Ovary (tissue), 9 donors: ENCODE results near the gene TIMM13. TPM values are rescaled to one million over a fixed set of nuclear protein-coding genes. Genes with fewer than 3 reads are reported as not detected.

Source experiments
- DNase-seq, 5 donors: peaks; one replicate each; pipeline ENCODE4 v3.0.0-alpha.2; 2019 to 2020
- H3K27ac ChIP-seq, 2 donors: fragments of 200-600 bp; one replicate each; pipeline versions ENCODE4 v1.5.1 to v1.8.0; 2019 to 2022
- H3K27me3 ChIP-seq: fragments of 200-600 bp; one replicate; pipeline ENCODE4 v1.8.0; 2022
- H3K36me3 ChIP-seq: fragments of 200-600 bp; sonication (generic); one replicate; pipeline ENCODE4 v1.5.1; 2019
- H3K4me1 ChIP-seq: one replicate; pipeline ENCODE4 v1.8.1; 2013; ENCODE audit warnings: mild to moderate bottlenecking, moderate library complexity; ENCODE audit not compliant: insufficient read depth
- H3K4me3 ChIP-seq: fragments of 200-600 bp; sonication (generic); one replicate; pipeline ENCODE4 v1.5.1; 2017
- H3K9me3 ChIP-seq, 2 donors: fragments of 200-600 bp in 1 of 2; sonication (generic) in 1 of 2; one replicate each; pipeline versions ENCODE4 v1.5.1 to v1.8.1; 2013 to 2019; ENCODE audit warnings: mild to moderate bottlenecking in 1 of 2, moderate library complexity in 1 of 2
- CTCF ChIP-seq, 3 donors: fragments of 450-650 bp in 2 of 3; fragments of 200-600 bp in 1 of 3; IDR thresholded peaks; one replicate each; pipeline versions ENCODE4 v1.5.1 to v1.8.0; 2016 to 2022; ENCODE audit warnings: antibody characterized with exemption in 3 of 3, mild to moderate bottlenecking in 1 of 3
- EP300 ChIP-seq: sonication (generic); formaldehyde crosslinking; IDR thresholded peaks from one replicate; pipeline ENCODE4 v1.6.1; 2017; ENCODE audit warnings: antibody characterized with exemption
- POLR2A ChIP-seq: fragments of 450-650 bp; IDR thresholded peaks from one replicate; pipeline ENCODE4 v1.6.1; 2017; ENCODE audit warnings: antibody characterized with exemption, mild to moderate bottlenecking, moderate library complexity
- WGBS, 3 donors: extraction: QIAGEN DNeasy Blood & Tissue Kit in 1 of 3; methylation state at CpG; one replicate each; pipeline versions ENCODE4 v1.1.5 to v1.1.7; 2013 to 2017; 5-methylcytosine and 5-hydroxymethylcytosine counted together
- intact Hi-C, 4 donors: fragments of 100-400 bp; cut with DNase I; formaldehyde crosslinking; loops; one replicate each; pipeline versions ENCODE4 v1.11.0 to v1.15.1; 2022 to 2023
- polyA plus RNA-seq, 2 donors: library from polyadenylated mRNA; stranded (reverse); fragments of 200-250 nt in 1 of 2; fragments of 350-450 nt in 1 of 2; fragmentation: Illumina TruSeq in 1 of 2; extraction: RNeasy Lipid Tissue Mini Kit (QIAGEN cat#74804) in 1 of 2; gene quantifications; one replicate each; pipeline ENCODE4 v1.2.3, GENCODE V29; 2013 to 2014
- total RNA-seq, 7 donors: library from RNA; depleted of rRNA in 2 of 7; stranded (reverse); fragments of >200 nt in 2 of 7; fragmentation: NEBNext Ultra II Directional in 3 of 7; extraction: Animal tissue kit (Norgen Biotek cat#: 25700) in 3 of 7; gene quantifications; one replicate each; pipeline versions ENCODE4 v1.1.0 to v1.2.4, GENCODE V29; 2016 to 2023
- donor health status: DM: no; HTN: no; CAD: no; lungs with moderate emphysema.
- donor health status: DM: no; HTN: no; CAD: no.
- donor health status: Bipolar disorder and iron deficiency.
- donor health status: DM: yes; HTN: yes; CAD: no.
- donor health status: DM: no; HTN: no; CAD: no.
- donor health status: DM: yes; HTN: yes; CAD: no.

Gene TIMM13
- total and polyA plus RNA-seq, 9 donors, result 2.7 to 72.3 (median 49.7) TPM

DNA sequence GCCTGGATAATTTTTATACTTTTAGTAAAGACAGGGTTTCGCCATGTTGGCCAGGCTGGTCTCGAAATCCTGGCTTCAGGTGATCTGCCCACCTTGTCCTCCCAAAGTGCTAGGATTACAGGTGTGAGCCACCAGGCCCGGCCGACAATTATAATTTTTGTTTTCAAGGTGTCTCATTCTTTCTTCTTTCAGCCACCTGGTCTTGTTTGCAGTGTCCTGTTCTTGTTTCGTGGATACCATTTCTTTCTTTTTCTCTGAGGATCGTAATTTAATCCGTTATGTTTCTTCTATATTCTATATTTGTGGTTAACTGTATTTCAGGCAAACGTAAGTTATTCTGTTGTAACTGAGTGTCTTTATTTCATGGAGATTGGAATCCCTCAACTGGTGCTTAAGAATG is 15.7 kb downstream of the TIMM13 start:
- no peaks in the 10 kb centered on the region for H3K4me1 ChIP-seq
- no peaks in the 10 kb centered on the region for H3K36me3 ChIP-seq
- TF ChIP-seq CTCF (IDR thresholded peaks at IDR 0.05) (no peak), POLR2A (no peak), EP300 (no peak)
- WGBS, 3 donors, result 83 to 93% (median 86%) methylated on average over 8 of the region's 8 CpGs
- DNase-seq, result no peak
- H3K4me3 ChIP-seq, result no peak overlapping the region
- no peaks in the 10 kb centered on the region for H3K9me3 ChIP-seq
- intact Hi-C loops, result no loop called here
- H3K27ac ChIP-seq, result no peak overlapping the region
- H3K27me3 ChIP-seq, result no peaks in the 10 kb centered on the region

GRCh38 chr19:2410023-2410422 is 17.4 kb downstream of the TIMM13 start:
- TF ChIP-seq CTCF (IDR thresholded peaks at IDR 0.05) (no peak), POLR2A (no peak), EP300 (no peak)
- no peaks in the 10 kb centered on the region for H3K4me1 ChIP-seq
- H3K36me3 ChIP-seq, result no peaks in the 10 kb centered on the region
- no peak for DNase-seq
- WGBS, 3 donors, result 88 to 90% (median 89%) methylated on average over 7 of the region's 7 CpGs
- intact Hi-C loops, result no loop called here
- no peaks in the 10 kb centered on the region for H3K9me3 ChIP-seq
- no peaks in the 10 kb centered on the region for H3K27me3 ChIP-seq
- H3K4me3 ChIP-seq, result no peak overlapping the region
- H3K27ac ChIP-seq, result no peak overlapping the region

- DNase-seq, result no peak
- Histone ChIP-seq H3K4me3 (no peak overlapping the region), H3K9me3 (no peaks in the 10 kb centered on the region), H3K4me1 (no peaks in the 10 kb centered on the region), H3K27ac (no peak overlapping the region), H3K27me3 (no peaks in the 10 kb centered on the region), H3K36me3 (no peaks in the 10 kb centered on the region)
- WGBS, 3 donors, result 77 to 95% (median 83%) methylated on average over 7 of the region's 7 CpGs
- TF ChIP-seq EP300, result no peak
- TF ChIP-seq POLR2A, result no peak
- intact Hi-C loops, result no loop called here
These were observed 18.0 kb downstream of the TIMM13 start for GRCh38 chr19:2409352-2409912.

DNA sequence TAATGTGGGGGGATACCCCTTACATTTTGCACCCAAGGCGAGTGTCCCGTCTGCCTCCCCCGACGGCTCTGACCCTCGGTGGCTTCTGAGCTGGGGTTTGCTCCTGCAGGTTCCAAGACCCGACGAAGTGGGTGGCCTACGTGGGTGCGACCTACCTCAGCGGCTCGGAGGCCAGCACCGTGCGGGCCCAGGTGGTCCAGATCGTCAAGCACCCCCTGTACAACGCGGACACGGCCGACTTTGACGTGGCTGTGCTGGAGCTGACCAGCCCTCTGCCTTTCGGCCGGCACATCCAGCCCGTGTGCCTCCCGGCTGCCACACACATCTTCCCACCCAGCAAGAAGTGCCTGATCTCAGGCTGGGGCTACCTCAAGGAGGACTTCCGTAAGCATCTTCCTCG is 19.1 kb downstream of the TIMM13 start:
- DNase-seq, result no peak
- intact Hi-C loops, result no loop called here
- Histone ChIP-seq H3K4me1 (no peaks in the 10 kb centered on the region), H3K9me3 (no peaks in the 10 kb centered on the region), H3K27me3 (no peaks in the 10 kb centered on the region), H3K4me3 (no peak overlapping the region), H3K27ac (no peak overlapping the region), H3K36me3 (no peaks in the 10 kb centered on the region)
- TF ChIP-seq POLR2A (no peak), EP300 (no peak), CTCF (IDR thresholded peaks at IDR 0.05) (no peak)
- 63 to 71% (median 65%) methylated on average over 24 to 25 of the region's 25 CpGs for WGBS, 3 donors

- H3K4me1 ChIP-seq, result no peaks in the 10 kb centered on the region
- H3K9me3 ChIP-seq, result no peaks in the 10 kb centered on the region
- H3K4me3 ChIP-seq, result no peak overlapping the region
- no peak for DNase-seq
- no peak overlapping the region for H3K27ac ChIP-seq
- H3K36me3 ChIP-seq, result no peaks in the 10 kb centered on the region
- intact Hi-C loops, result loop anchor here in 2 of 4 donors (5.0 to 10.0 kb wide), 3 partner anchors 125 to 247 kb away; partner anchors contain the start of gene AP3D1 (in 2 of the 2)
- TF ChIP-seq POLR2A, result no peak
- no peak for TF ChIP-seq EP300
- no peak for TF ChIP-seq CTCF (IDR thresholded peaks at IDR 0.05)
- H3K27me3 ChIP-seq, result no peaks in the 10 kb centered on the region
- 92 to 97% (median 93%) methylated on average over 4 of the region's 4 CpGs for WGBS, 3 donors
These were observed 27.8 kb downstream of the TIMM13 start for GRCh38 chr19:2399582-2399981.
